ENCODE measurements around the gene ANKRD13B.

ANKRD13B gene

GRCh38 chr17:29567554-29568330 is 25.2 kb upstream of the ANKRD13B start:
- H3K27ac ChIP-seq = peak overlapping the region; percentile 27 to 92 (median 80)
- peak overlapping the region; percentile 41 to 77 (median 66) for H3K4me3 ChIP-seq

DNA sequence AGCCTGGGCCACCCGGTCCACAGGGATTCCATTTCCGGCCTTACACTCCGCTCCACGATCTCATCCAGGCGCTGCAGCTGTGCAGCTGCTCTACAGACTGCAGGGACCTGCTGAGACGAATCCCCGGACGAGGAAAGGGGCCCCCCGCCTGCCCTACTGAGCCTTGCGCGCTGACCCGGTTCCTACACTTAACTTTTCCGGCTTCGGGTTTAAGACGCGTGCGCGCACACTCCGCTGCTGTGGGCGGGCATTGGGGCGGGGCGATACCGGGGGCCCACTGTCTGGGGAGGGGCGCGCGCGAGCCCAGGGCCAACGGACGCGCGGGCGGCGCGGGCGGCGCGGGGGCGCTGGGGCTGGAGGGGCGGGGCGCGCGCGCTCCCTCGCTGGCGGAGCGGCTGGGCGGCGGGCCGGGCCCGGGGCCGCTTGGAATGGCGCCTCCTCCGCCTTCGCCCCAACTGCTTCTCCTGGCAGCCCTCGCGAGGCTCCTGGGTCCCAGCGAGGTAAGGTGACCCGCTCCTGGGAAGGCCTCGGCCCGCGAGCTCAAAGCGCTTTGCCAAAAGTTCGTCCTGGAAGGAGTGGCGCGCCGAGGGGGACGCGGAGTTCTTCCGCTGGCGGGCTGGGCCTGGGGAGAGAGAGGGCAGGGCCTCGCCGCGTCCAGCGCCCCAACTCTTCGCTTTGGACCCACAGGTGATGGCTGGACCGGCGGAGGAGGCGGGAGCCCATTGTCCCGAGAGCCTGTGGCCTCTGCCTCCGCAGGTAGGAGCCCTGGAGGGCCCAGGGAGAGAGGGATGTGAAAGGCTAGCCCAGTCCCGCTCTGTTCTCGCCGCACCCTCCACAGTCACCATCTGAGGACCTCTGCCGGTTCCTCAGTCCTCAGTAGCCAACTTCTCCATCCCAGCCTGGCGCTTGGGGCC is 24.3 kb upstream of the ANKRD13B start, which contains the start of gene TP53I13:
Gene TP53I13 (plus strand): TSS at position 371 of the 914 bp plus-strand sequence. CDS start 58 bp downstream, at position 429.
- peak within 1 kb of the TSS; percentile 68 to 92 (median 86) for H3K27ac ChIP-seq

GRCh38 chr17:29569245-29569950 is 23.5 kb upstream of the ANKRD13B start:
- peak overlapping the region; percentile 41 to 77 (median 66) for H3K4me3 ChIP-seq
- H3K27ac ChIP-seq = peak overlapping the region in 20 of 21 experiments; percentile 26 to 92 (median 82)

More for the DNA sequence above, 24.3 kb upstream of the ANKRD13B start, which contains the start of gene TP53I13:
- peak within 1 kb of the TSS; percentile 41 to 77 (median 66) for H3K4me3 ChIP-seq

GRCh38 chr17:29570521-29570920 is 22.4 kb upstream of the ANKRD13B start:
- Histone ChIP-seq H3K27ac (no peak overlapping the region), H3K4me3 (no peak overlapping the region)

GRCh38 chr17:29571486-29571882 is 21.4 kb upstream of the ANKRD13B start:
- H3K27ac ChIP-seq = peak overlapping the region in 3 of 21 experiments; percentile 29 to 68 (median 60)

DNA sequence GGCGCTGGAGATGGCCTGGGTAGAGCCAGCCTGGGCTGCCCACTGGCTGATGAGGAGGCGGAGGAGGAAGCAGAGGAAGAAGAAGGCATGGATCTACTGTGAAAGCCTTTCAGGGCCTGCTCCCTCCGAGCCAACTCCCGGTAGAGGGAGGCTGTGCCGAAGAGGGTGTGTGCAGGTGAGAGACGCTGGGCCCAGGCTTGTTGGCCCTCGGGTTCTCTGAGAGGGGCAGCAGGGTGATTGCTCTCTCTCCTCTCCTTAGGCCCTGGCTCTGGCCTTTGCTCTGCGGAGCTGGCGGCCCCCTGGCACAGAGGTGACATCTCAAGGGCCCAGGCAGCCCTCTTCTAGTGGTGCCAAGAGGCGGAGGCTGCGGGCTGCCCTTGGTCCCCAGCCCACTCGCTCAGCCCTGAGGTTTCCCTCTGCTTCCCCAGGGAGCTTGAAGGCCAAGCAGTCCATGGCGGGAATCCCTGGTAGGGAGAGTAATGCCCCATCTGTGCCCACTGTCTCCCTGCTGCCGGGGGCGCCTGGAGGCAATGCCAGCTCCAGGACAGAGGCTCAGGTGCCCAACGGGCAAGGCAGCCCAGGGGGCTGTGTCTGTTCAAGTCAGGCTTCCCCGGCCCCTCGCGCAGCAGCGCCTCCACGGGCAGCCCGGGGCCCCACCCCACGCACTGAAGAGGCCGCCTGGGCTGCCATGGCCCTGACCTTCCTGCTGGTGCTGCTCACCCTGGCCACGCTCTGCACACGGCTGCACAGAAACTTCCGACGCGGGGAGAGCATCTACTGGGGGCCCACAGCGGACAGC is 20.9 kb upstream of the ANKRD13B start:
- H3K27ac ChIP-seq = peak overlapping the region in 16 of 21 experiments; percentile 6 to 68 (median 38)
- peak overlapping the region in 5 of 7 experiments; percentile 6 to 25 (median 22) for H3K4me3 ChIP-seq

More at GRCh38 chr17:29571486-29571882, 21.4 kb upstream of the ANKRD13B start:
- H3K4me3 ChIP-seq = no peak overlapping the region

DNA sequence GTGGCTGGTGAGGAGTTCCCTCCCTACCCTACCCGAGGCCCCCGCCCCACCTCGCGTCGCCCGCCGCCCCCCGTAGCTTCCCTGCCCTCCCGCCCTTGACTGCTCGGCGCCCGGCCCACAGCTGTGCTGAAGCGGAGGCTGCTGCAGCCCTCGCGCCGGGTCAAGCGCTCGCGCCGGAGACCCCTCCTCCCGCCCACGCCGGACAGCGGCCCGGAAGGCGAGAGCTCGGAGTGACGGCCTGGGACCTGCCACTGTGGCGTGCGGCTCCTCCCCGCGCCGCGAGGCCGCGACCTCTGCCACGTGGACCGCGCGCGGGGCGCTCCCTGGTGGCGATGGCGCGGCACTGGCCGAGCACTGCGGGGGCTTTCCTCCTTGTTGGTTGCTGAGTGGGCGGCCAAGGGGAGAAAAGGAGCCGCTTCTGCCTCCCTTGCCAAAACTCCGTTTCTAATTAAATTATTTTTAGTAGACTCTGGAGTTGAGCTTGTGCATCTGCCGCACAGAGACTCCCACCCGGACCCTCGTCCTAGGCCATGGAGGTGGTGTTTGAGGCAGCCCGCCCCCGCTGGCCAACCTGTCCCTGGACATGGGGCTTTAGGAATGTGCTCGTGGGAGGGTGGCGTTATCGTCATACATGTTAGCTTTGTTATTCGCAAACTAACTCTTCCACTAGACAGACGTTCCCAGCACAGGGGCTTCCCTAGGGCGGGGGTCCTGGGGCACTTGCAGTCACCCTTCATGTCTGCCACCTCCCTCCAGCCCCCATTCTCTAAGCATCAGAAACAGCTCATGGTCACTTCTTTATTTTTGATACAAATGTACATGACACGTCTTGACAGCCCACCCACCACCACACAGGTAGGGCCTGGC is 20.0 kb upstream of the ANKRD13B start:
- H3K4me3 ChIP-seq = peak overlapping the region in 5 of 7 experiments; percentile 6 to 25 (median 22)
- peak overlapping the region in 17 of 21 experiments; percentile 3 to 68 (median 35) for H3K27ac ChIP-seq

DNA sequence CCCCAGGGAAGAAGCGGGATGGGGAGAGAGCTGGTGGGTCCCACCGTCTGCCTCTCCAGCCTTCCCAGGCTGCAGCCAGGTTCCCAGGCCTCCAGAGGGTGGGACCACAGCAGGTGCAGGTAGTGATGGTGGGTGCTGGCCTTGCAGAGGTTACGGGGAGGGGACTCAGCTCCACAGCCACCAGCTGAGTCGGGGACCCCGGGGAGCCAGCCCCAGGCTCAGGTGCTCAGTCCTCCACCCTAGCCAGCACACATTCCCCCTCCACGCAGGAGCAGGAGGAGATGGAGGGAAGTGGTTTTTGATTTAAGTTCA is 19.4 kb upstream of the ANKRD13B start:
- Histone ChIP-seq H3K27ac (peak overlapping the region in 1 of 21 experiments; percentile 7), H3K4me3 (no peak overlapping the region)

DNA sequence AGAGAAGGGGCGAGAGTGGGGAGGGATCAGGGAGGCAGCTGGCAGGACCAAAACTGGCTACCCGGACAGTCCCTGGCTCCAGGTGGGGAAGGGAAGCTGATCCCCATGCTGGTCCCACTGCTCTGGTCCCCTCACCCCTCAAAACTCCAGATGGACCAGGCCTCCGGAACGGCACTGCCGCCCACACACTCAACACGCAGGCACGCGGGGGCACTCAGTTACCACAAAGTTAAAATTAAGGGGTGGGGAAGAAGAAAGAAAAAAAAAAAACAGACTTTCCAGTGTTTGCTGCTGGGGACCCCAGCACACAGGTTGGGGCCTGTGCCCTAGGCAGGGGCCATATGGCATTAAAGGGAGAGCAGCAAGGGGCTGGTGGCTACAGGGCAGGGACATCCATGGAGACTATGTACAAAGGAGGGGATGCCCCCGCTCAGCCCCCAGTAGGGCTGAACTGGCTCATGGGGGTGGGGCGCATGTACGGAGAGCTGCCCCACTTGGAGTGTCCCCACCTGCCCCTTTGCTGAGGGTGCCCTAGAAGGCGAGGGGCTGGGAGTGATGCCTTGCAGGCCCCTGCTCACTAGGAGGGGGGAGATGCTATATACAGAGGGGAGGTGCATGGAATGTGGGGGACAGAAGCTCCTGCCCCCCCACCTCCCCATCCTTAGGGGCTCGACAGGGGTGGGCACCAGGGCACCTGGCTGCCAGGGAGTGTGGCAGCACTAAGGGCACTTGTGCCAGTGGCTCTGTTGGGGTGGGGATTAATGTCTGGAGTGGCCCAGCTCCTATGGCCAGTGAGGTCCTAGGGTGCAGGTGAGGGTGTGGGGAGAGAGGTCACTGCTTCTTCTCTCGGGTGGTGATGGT is 18.8 kb upstream of the ANKRD13B start:
- Histone ChIP-seq H3K27ac (peak overlapping the region in 1 of 21 experiments; percentile 7), H3K4me3 (no peak overlapping the region)

DNA sequence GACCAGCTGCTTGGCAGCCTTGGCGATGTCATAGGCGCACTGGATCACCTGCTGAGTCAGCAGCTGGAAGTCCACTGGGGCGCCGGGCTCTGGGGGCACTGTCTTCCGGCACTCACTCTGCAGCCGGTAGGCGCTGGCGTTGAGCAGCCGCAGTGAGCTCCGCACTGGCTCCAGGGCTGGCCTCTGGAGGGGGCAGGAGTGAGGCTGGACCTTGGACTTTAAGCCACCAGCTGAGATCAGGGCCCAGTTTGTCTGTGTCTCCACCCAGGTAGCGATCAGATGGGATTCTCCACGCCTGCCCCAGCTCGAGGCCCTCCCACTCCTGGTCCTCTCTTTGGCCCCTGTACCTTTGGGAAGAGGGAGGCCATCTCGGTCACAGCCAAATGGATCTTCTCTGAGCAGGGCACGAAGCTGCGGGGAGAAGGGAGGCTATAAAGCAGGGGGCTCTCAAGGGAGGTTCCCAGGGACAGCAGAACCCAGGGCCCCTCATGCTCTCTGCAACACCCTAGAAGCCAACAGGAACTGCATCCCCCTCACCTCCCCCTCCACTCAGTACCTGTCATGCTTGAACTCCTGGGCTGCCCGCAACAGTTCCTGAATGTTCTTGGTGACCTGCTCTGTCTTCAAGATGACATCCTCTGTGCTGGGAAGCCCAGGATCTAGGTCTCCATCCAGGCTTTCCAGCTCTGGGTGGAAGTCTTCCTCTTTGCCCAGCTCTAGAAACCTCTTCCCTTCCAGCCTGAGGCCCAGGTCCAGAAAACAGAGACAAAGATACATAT is 18.0 kb upstream of the ANKRD13B start:
- Histone ChIP-seq H3K27ac (no peak overlapping the region), H3K4me3 (no peak overlapping the region)

- Histone ChIP-seq H3K27ac (no peak overlapping the region), H3K4me3 (no peak overlapping the region)
Observed at GRCh38 chr17:29575511-29576213, 17.3 kb upstream of the ANKRD13B start.

DNA sequence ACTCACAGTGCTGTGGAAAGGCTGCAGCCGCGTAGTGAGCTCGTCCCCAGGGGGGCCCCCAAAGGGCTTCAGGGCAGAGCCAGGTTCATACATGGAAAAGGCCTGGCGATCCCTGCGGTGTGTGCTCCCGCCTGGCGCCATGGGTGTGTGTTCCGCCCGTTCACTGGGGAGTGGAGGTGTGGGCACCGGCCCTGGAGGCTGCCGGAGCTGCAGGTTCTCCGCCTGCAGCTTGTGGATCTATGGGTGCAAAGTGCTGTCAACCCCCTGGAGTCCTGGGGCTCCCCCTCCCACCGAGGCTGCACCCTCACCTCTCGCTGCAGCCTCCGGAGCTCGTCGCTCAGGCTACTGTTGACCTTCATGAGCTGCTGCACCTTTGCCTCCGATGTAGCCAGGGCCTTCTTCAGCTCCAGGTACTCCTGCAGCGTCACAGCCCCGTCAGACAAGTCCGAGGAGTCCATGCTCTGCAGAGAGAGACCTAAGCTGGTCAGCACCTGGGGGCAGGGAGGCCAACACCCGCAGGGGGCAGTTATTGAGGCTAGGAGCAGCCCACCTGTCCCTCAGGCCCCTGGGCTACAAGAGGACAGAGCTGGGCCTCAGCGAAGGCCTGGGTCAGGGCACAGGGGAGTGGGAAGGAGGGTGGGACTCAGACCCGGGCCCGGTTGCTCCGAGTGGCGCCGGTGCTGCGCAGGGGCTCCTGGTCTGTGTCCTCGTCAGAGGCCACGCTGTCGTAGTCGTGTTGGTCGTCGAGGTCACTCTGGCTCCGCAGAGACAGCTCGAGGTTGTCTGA is 16.5 kb upstream of the ANKRD13B start:
- no peak overlapping the region for H3K4me3 ChIP-seq
- H3K27ac ChIP-seq = peak overlapping the region in 1 of 21 experiments; percentile 17

GRCh38 chr17:29577001-29577370 is 15.9 kb upstream of the ANKRD13B start:
- H3K4me3 ChIP-seq = no peak overlapping the region
- peak overlapping the region in 7 of 21 experiments; percentile 0 to 54 (median 17) for H3K27ac ChIP-seq

DNA sequence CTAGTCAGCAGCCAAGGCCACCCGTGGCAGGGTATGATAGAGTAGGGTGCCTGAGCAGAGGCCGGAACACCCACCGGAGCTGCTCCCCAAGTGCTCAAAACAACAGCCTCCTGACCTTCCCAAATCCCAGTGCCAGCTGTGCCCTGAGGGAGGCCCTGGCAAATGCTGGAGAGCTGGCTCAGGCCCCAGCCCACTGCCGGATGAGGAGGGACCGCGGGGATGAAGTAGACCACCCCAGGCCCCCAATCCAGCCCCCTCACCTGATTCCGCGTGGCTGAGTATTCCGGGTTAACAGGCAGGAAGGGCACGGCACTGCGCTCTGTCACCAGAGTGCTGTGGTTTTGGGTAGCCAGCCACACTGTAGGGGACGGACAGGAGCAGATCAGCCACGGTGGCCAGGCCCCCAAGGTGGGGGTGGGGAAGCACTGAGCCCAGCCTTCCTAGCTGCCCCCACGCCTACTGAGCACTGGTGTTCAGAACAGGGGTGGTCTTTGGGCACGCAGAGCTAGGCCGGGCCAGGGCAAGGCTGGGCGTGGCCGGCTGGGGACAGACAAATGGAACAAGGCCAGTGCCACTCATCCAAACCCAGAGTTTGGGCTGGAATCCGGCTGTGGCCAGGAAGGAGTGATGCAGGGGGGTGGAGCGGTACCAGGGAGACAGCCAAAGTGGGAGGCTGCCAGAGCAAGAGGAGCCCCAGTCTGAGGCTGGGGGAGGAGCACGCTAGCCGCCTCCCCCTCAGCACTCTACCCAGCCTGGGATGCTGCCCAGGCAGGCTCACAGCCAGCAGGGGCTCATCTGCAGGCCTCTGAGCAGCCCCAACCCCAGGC is 15.3 kb upstream of the ANKRD13B start:
- Histone ChIP-seq H3K4me3 (no peak overlapping the region), H3K27ac (peak overlapping the region in 9 of 21 experiments; percentile 0 to 54 (median 17))
